Neuronal stem cell (in vitro differentiated cells): Measurements from ENCODE around the gene AGBL4.
A peak's percentile ranks its signal among the peaks of the same experiment; 100 is the strongest.

ENCODE experiments used
- DNase-seq: peaks from one replicate; pipeline ENCODE4 v3.0.0-alpha.2; 2013; ENCODE audit warnings: low spot score
- H2AFZ ChIP-seq: one replicate; pipeline ENCODE4 v1.6.1; 2013; ENCODE audit warnings: mild to moderate bottlenecking, low read length, inconsistent platforms
- H2AK5ac ChIP-seq: 2 replicates; pipeline ENCODE4 v1.6.1; 2013; ENCODE audit warnings: low read depth, mild to moderate bottlenecking, inconsistent platforms, low read length, moderate library complexity, mixed read lengths
- H2BK120ac ChIP-seq: 2 replicates; pipeline ENCODE4 v1.6.1; 2013; ENCODE audit warnings: low read depth, mild to moderate bottlenecking, inconsistent platforms, low read length, moderate library complexity, mixed read lengths
- H2BK12ac ChIP-seq: one replicate; pipeline ENCODE4 v1.6.1; 2013; ENCODE audit warnings: low read length, inconsistent platforms
- H2BK15ac ChIP-seq: 2 replicates; pipeline ENCODE4 v1.6.1; 2013; ENCODE audit warnings: mild to moderate bottlenecking, low read length, inconsistent platforms, mixed read lengths
- H2BK5ac ChIP-seq: one replicate; pipeline ENCODE4 v1.6.1; 2013; ENCODE audit warnings: inconsistent platforms, mild to moderate bottlenecking, low read length, moderate library complexity
- H3K14ac ChIP-seq: one replicate; pipeline ENCODE4 v1.6.1; 2013; ENCODE audit warnings: low read length, inconsistent platforms
- H3K18ac ChIP-seq: 2 replicates; pipeline ENCODE4 v1.6.1; 2013; ENCODE audit warnings: low read length, inconsistent platforms
- H3K23ac ChIP-seq: 2 replicates; pipeline ENCODE4 v1.6.1; 2013; ENCODE audit warnings: low read depth, mild to moderate bottlenecking, mixed read lengths, low read length, inconsistent platforms; ENCODE audit not compliant: poor library complexity
- H3K27ac ChIP-seq: replicated peaks from 3 replicates; pipeline ENCODE4 v1.5.1; 2013; ENCODE audit warnings: low read length, inconsistent platforms
- H3K27me3 ChIP-seq, 3 experiments: 2 replicates each; pipeline ENCODE4 v1.6.1; 2013; ENCODE audit warnings: low read length in 3 of 3, mild to moderate bottlenecking in 2 of 3, inconsistent platforms in 1 of 3, low read depth in 1 of 3, mixed read lengths in 1 of 3, moderate library complexity in 1 of 3; ENCODE audit not compliant: control insufficient read depth in 3 of 3, insufficient read depth in 3 of 3
- H3K36me3 ChIP-seq, 2 donors: replicated peaks in 1 of 2; 2 replicates each; pipeline ENCODE4 v1.6.1; 2013; ENCODE audit warnings: low read length in 2 of 2; ENCODE audit not compliant: control insufficient read depth in 2 of 2, insufficient read depth in 2 of 2
- H3K4ac ChIP-seq: 2 replicates; pipeline ENCODE4 v1.6.1; 2013; ENCODE audit warnings: inconsistent platforms, mild to moderate bottlenecking, low read length, moderate library complexity
- H3K4me1 ChIP-seq, 2 donors: 1 replicate in 1 of 2; 2 replicates in 1 of 2; pipeline ENCODE4 v1.6.1; 2013; ENCODE audit warnings: low read length in 2 of 2, low read depth in 1 of 2; ENCODE audit not compliant: control insufficient read depth in 2 of 2, insufficient read depth in 1 of 2
- H3K4me2 ChIP-seq: one replicate; pipeline ENCODE4 v1.6.1; 2013; ENCODE audit warnings: mild to moderate bottlenecking, low read length, inconsistent platforms; ENCODE audit not compliant: insufficient read depth, poor library complexity, severe bottlenecking
- H3K4me3 ChIP-seq, 2 donors: 2 replicates each; pipeline ENCODE4 v1.5.1; 2013; ENCODE audit warnings: low read length in 2 of 2, mild to moderate bottlenecking in 2 of 2, inconsistent platforms in 1 of 2, moderate library complexity in 1 of 2
- H3K79me1 ChIP-seq: one replicate; pipeline ENCODE4 v1.6.1; 2013; ENCODE audit warnings: low read depth, mild to moderate bottlenecking, inconsistent platforms, low read length, moderate library complexity
- H3K9ac ChIP-seq: one replicate; pipeline ENCODE4 v1.6.1; 2013; ENCODE audit warnings: mild to moderate bottlenecking, low read depth, low read length, inconsistent platforms; ENCODE audit not compliant: poor library complexity
- H3K9me3 ChIP-seq, 2 donors: replicated peaks in 1 of 2; 2 replicates each; pipeline versions ENCODE3 to v1.6.1; 2013; ENCODE audit warnings: low read length in 2 of 2, mild to moderate bottlenecking in 2 of 2, inconsistent platforms in 1 of 2, low read depth in 1 of 2, mixed read lengths in 1 of 2, moderate library complexity in 1 of 2; ENCODE audit not compliant: control insufficient read depth in 2 of 2, insufficient read depth in 1 of 2
- H4K8ac ChIP-seq: one replicate; pipeline ENCODE4 v1.6.1; 2013; ENCODE audit warnings: low read depth, mild to moderate bottlenecking, inconsistent platforms, low read length, moderate library complexity
- H4K91ac ChIP-seq: one replicate; pipeline ENCODE4 v1.6.1; 2013; ENCODE audit warnings: low read length, low read depth, mild to moderate bottlenecking, inconsistent platforms; ENCODE audit not compliant: poor library complexity
- WGBS, 2 donors: extraction: QIAGEN DNeasy Blood & Tissue Kit; methylation state at CpG; one replicate each; pipeline ENCODE4 v1.1.7; 2013; ENCODE audit warnings: missing lambda C conversion rate in 2 of 2, mixed read lengths in 1 of 2; ENCODE audit not compliant: insufficient read length in 2 of 2, insufficient replicate concordance in 1 of 2; ENCODE audit errors: extremely low coverage in 2 of 2; 5-methylcytosine and 5-hydroxymethylcytosine counted together

AGBL4 gene

GRCh38 chr1:49864581-49864980 lies 159.2 kb downstream of the AGBL4 start:
- H4K91ac ChIP-seq = no peak overlapping the region
- H2BK5ac ChIP-seq = no peak overlapping the region
- peak overlapping the region; percentile 67 for H3K9ac ChIP-seq
- no peaks in the 10 kb centered on the region for H3K4me1 ChIP-seq
- no peaks in the 10 kb centered on the region for H3K36me3 ChIP-seq
- H2AFZ ChIP-seq = no peak overlapping the region
- H2BK12ac ChIP-seq = no peak overlapping the region
- H3K79me1 ChIP-seq = no peaks in the 10 kb centered on the region
- no CpG with 5 or more reads among the region's 4 CpGs for WGBS, 2 donors
- no peak overlapping the region for H2AK5ac ChIP-seq
- H3K4me3 ChIP-seq = no peak overlapping the region
- no peak overlapping the region for H2BK15ac ChIP-seq
- no peaks in the 10 kb centered on the region for H3K27me3 ChIP-seq
- no peak overlapping the region for H3K18ac ChIP-seq
- DNase-seq = no peak
- no peak overlapping the region for H3K27ac ChIP-seq
- H3K23ac ChIP-seq = no peak overlapping the region
- no peak overlapping the region for H4K8ac ChIP-seq
- H3K4ac ChIP-seq = no peak overlapping the region
- no peak overlapping the region for H2BK120ac ChIP-seq
- no peak overlapping the region for H3K4me2 ChIP-seq
- H3K9me3 ChIP-seq = peaks cover 0 to 7% of the 10 kb centered on the region in 2 donors
- no peak overlapping the region for H3K14ac ChIP-seq

GRCh38 chr1:49854741-49855140 lies 169.0 kb downstream of the AGBL4 start:
- Histone ChIP-seq H3K14ac (no peak overlapping the region), H3K4me2 (no peak overlapping the region), H3K9me3 (peaks cover 0 to 6% of the 10 kb centered on the region in 2 donors), H2AFZ (no peak overlapping the region), H4K8ac (no peak overlapping the region), H3K4me1 (no peaks in the 10 kb centered on the region), H3K4ac (no peak overlapping the region), H3K18ac (no peak overlapping the region), H4K91ac (no peak overlapping the region), H3K4me3 (no peak overlapping the region), H2AK5ac (no peak overlapping the region), H3K27ac (no peak overlapping the region), H2BK5ac (no peak overlapping the region), H2BK120ac (no peak overlapping the region), H3K79me1 (no peaks in the 10 kb centered on the region), H3K23ac (no peak overlapping the region), H2BK15ac (no peak overlapping the region), H3K9ac (no peak overlapping the region), H3K27me3 (no peaks in the 10 kb centered on the region), H2BK12ac (no peak overlapping the region), H3K36me3 (no peaks in the 10 kb centered on the region)
- DNase-seq = no peak

GRCh38 chr1:49842596-49842995 lies 181.2 kb downstream of the AGBL4 start:
- H3K23ac ChIP-seq = no peak overlapping the region
- no peak overlapping the region for H2AFZ ChIP-seq
- no peaks in the 10 kb centered on the region for H3K27me3 ChIP-seq
- no peak overlapping the region for H3K4me2 ChIP-seq
- peaks cover 0 to 18% of the 10 kb centered on the region in 2 donors for H3K9me3 ChIP-seq
- no peak overlapping the region for H4K8ac ChIP-seq
- H2BK120ac ChIP-seq = no peak overlapping the region
- no peak overlapping the region for H2BK5ac ChIP-seq
- no peaks in the 10 kb centered on the region for H3K36me3 ChIP-seq
- H3K4ac ChIP-seq = no peak overlapping the region
- no peak overlapping the region for H3K14ac ChIP-seq
- H3K18ac ChIP-seq = no peak overlapping the region
- H2AK5ac ChIP-seq = no peak overlapping the region
- no peak overlapping the region for H2BK15ac ChIP-seq
- no peaks in the 10 kb centered on the region for H3K4me1 ChIP-seq
- DNase-seq = no peak
- no peak overlapping the region for H3K9ac ChIP-seq
- no peaks in the 10 kb centered on the region for H3K79me1 ChIP-seq
- H3K27ac ChIP-seq = no peak overlapping the region
- WGBS, 2 donors = 100% methylated on average over 1 of the region's 2 CpGs; no CpG with 5 or more reads in 1 of the 2 donors
- H2BK12ac ChIP-seq = no peak overlapping the region
- H4K91ac ChIP-seq = no peak overlapping the region
- H3K4me3 ChIP-seq = no peak overlapping the region

GRCh38 chr1:49841767-49842166 lies 182.0 kb downstream of the AGBL4 start:
- Histone ChIP-seq H3K14ac (peak overlapping the region; percentile 41), H2BK120ac (no peak overlapping the region), H2AK5ac (no peak overlapping the region), H3K9ac (no peak overlapping the region), H2BK15ac (no peak overlapping the region), H3K27ac (no peak overlapping the region), H3K4ac (no peak overlapping the region), H3K27me3 (no peaks in the 10 kb centered on the region), H3K4me2 (no peak overlapping the region), H3K23ac (no peak overlapping the region), H4K8ac (peak overlapping the region; percentile 66), H2AFZ (no peak overlapping the region), H3K36me3 (no peaks in the 10 kb centered on the region), H4K91ac (no peak overlapping the region), H3K18ac (no peak overlapping the region), H2BK12ac (no peak overlapping the region), H2BK5ac (no peak overlapping the region), H3K4me3 (peak overlapping the region in 1 of 2 donors; percentile 8), H3K9me3 (peaks cover 0 to 18% of the 10 kb centered on the region in 2 donors), H3K4me1 (no peaks in the 10 kb centered on the region), H3K79me1 (no peaks in the 10 kb centered on the region)
- no CpG with 5 or more reads among the region's 13 CpGs for WGBS, 2 donors
- no peak for DNase-seq
